ENCODE results near the gene KCNJ14. TPM values are rescaled to one million over a fixed set of nuclear protein-coding genes. Genes with fewer than 3 reads are reported as not detected.
A peak's percentile ranks its signal among the peaks of the same experiment; 100 is the strongest.

The KCNJ14 gene
- polyA plus RNA-seq, 1 donor from 2014 or later, result 1.1 TPM

GRCh38 chr19:48508729-48509411 lies 53.5 kb downstream of the KCNJ14 start:
- peak overlapping the region; percentile 74 for H3K4me3 ChIP-seq (ENCODE audit: low read length)
- TF ChIP-seq, protein P1, sequence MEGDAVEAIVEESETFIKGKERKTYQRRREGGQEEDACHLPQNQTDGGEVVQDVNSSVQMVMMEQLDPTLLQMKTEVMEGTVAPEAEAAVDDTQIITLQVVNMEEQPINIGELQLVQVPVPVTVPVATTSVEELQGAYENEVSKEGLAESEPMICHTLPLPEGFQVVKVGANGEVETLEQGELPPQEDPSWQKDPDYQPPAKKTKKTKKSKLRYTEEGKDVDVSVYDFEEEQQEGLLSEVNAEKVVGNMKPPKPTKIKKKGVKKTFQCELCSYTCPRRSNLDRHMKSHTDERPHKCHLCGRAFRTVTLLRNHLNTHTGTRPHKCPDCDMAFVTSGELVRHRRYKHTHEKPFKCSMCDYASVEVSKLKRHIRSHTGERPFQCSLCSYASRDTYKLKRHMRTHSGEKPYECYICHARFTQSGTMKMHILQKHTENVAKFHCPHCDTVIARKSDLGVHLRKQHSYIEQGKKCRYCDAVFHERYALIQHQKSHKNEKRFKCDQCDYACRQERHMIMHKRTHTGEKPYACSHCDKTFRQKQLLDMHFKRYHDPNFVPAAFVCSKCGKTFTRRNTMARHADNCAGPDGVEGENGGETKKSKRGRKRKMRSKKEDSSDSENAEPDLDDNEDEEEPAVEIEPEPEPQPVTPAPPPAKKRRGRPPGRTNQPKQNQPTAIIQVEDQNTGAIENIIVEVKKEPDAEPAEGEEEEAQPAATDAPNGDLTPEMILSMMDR (IDR thresholded peaks at IDR 0.05; ENCODE audit: poor library complexity, severe bottlenecking), result no peak
- no peak for TF ChIP-seq RAD21 (conservative IDR thresholded peaks at IDR 0.05)
- TF ChIP-seq EP300 (conservative IDR thresholded peaks at IDR 0.05; ENCODE audit: poor library complexity, severe bottlenecking), result no peak
- TF ChIP-seq REST (IDR thresholded peaks at IDR 0.05; ENCODE audit: borderline replicate concordance), result no peak
- no peak for TF ChIP-seq POLR2AphosphoS5 (IDR thresholded peaks at IDR 0.05)
- no peak for TF ChIP-seq MXI1 (conservative IDR thresholded peaks at IDR 0.05; ENCODE audit: poor library complexity, severe bottlenecking)
- TF ChIP-seq SMC3 (conservative IDR thresholded peaks at IDR 0.05; ENCODE audit: poor library complexity), result no peak
- TF ChIP-seq EZH2 (IDR thresholded peaks at IDR 0.05; ENCODE audit: borderline replicate concordance, insufficient read depth, low read length, poor library complexity, severe bottlenecking), result no peak
- no peak for TF ChIP-seq TAF1 (IDR thresholded peaks at IDR 0.05; ENCODE audit: low read depth)
- no peak overlapping the region for H3K27ac ChIP-seq (ENCODE audit: low read length)
- no peak overlapping the region for H3K9ac ChIP-seq (ENCODE audit: low read length)
- H3F3A ChIP-seq (ENCODE audit: insufficient read depth, low read length, poor library complexity, severe bottlenecking), result no peaks in the 10 kb centered on the region
- H3K79me2 ChIP-seq (replicated peaks; ENCODE audit: insufficient read depth, low read length), result peaks cover 10% of the 10 kb centered on the region
- no peaks in the 10 kb centered on the region for H3K9me3 ChIP-seq (ENCODE audit: low read length)
- no peak overlapping the region for H3K4me2 ChIP-seq (ENCODE audit: low read length)
- H3K36me3 ChIP-seq (ENCODE audit: insufficient read depth, low read length), result no peaks in the 10 kb centered on the region
- no peaks in the 10 kb centered on the region for H4K20me1 ChIP-seq (ENCODE audit: insufficient read depth)
- H3K27me3 ChIP-seq (ENCODE audit: insufficient read depth, low read depth, low read length), result no peaks in the 10 kb centered on the region
- H2AFZ ChIP-seq (ENCODE audit: low read depth, low read length), result no peak overlapping the region
- H3K9me2 ChIP-seq (ENCODE audit: insufficient read depth, low read length), result no peaks in the 10 kb centered on the region

DNA sequence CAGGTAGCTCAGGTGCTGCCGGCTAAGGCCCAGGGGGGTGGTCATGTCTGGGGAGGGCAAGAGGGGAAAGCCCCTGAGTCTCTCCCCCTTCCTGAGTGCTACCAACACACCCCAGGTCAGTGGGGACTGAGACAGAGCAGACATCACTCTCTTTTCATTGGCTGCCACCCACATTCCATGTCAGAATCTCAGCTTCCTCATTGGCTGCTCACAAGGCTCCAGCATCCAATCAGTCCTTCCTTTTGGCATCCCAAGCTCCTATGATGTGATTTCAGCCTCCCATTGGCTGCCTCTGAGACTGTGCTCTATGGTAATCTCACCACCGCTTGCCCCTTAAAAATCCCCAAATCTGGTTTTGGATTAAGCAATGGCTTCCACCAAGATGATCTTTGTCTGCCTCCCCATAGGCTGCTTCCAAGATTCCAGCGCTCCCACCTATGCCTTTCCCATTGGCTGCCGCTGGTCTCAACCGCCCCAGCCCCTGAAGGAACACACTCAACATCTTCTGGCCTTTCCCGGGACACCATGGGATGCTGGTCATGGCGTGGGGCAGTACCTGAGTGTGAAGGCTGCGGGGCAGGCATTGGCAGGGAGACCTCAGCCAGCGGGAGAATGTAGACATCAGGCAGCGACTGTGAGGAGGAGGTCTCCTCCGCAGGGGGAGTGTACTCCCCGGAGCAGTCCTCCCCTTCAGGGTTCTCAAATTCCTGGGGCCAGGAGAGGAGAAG lies 54.3 kb downstream of the KCNJ14 start:
- no peaks in the 10 kb centered on the region for H3F3A ChIP-seq (ENCODE audit: insufficient read depth, low read length, poor library complexity, severe bottlenecking)
- H3K36me3 ChIP-seq (ENCODE audit: insufficient read depth, low read length), result no peaks in the 10 kb centered on the region
- no peak overlapping the region for H2AFZ ChIP-seq (ENCODE audit: low read depth, low read length)
- no peak for TF ChIP-seq RAD21 (conservative IDR thresholded peaks at IDR 0.05)
- no peak for TF ChIP-seq MXI1 (conservative IDR thresholded peaks at IDR 0.05; ENCODE audit: poor library complexity, severe bottlenecking)
- no peak for TF ChIP-seq REST (IDR thresholded peaks at IDR 0.05; ENCODE audit: borderline replicate concordance)
- no peak for TF ChIP-seq EP300 (conservative IDR thresholded peaks at IDR 0.05; ENCODE audit: poor library complexity, severe bottlenecking)
- no peak for TF ChIP-seq POLR2AphosphoS5 (IDR thresholded peaks at IDR 0.05)
- no peak for TF ChIP-seq EZH2 (IDR thresholded peaks at IDR 0.05; ENCODE audit: borderline replicate concordance, insufficient read depth, low read length, poor library complexity, severe bottlenecking)
- TF ChIP-seq TAF1 (IDR thresholded peaks at IDR 0.05; ENCODE audit: low read depth), result no peak
- TF ChIP-seq, protein P1 (IDR thresholded peaks at IDR 0.05; ENCODE audit: poor library complexity, severe bottlenecking), result no peak
- TF ChIP-seq SMC3 (conservative IDR thresholded peaks at IDR 0.05; ENCODE audit: poor library complexity), result no peak
- H4K20me1 ChIP-seq (ENCODE audit: insufficient read depth), result no peaks in the 10 kb centered on the region
- no peak overlapping the region for H3K4me2 ChIP-seq (ENCODE audit: low read length)
- H3K4me3 ChIP-seq (ENCODE audit: low read length), result peak overlapping the region; percentile 74
- H3K9me2 ChIP-seq (ENCODE audit: insufficient read depth, low read length), result no peaks in the 10 kb centered on the region
- H3K9me3 ChIP-seq (ENCODE audit: low read length), result no peaks in the 10 kb centered on the region
- H3K27me3 ChIP-seq (ENCODE audit: insufficient read depth, low read depth, low read length), result no peaks in the 10 kb centered on the region
- H3K27ac ChIP-seq (ENCODE audit: low read length), result no peak overlapping the region
- peaks cover 10% of the 10 kb centered on the region for H3K79me2 ChIP-seq (replicated peaks; ENCODE audit: insufficient read depth, low read length)
- H3K9ac ChIP-seq (ENCODE audit: low read length), result no peak overlapping the region
